Kidney epithelial cell (primary cell): ENCODE measurements around the gene ARHGAP24. TPM values are rescaled to one million over a fixed set of nuclear protein-coding genes. Genes with fewer than 3 reads are reported as not detected.

Experiments used
- DNase-seq: peaks from one replicate; pipeline ENCODE4 v3.0.0-alpha.2; 2010; ENCODE audit warnings: low read depth
- H3K27me3 ChIP-seq: 2 replicates; pipeline ENCODE4 v1.6.0; 2011; ENCODE audit warnings: low read length; ENCODE audit not compliant: control insufficient read depth, insufficient read depth
- H3K36me3 ChIP-seq: 2 replicates; pipeline ENCODE4 v1.5.1; 2011; ENCODE audit warnings: low read length; ENCODE audit not compliant: control insufficient read depth, insufficient read depth
- H3K4me3 ChIP-seq: 2 replicates; pipeline ENCODE4 v1.5.1; 2011; ENCODE audit warnings: low read depth, mild to moderate bottlenecking, control low read depth, low read length
- CTCF ChIP-seq: IDR thresholded peaks from 2 replicates; pipeline ENCODE4 v1.5.1; 2011; ENCODE audit warnings: mild to moderate bottlenecking, moderate library complexity, low read length, control low read depth, inconsistent platforms; ENCODE audit not compliant: insufficient read depth, poor library complexity, severe bottlenecking
- total RNA-seq: library from RNA; depleted of rRNA; stranded (reverse); fragments of >200 nt; gene quantifications from 2 replicates; pipeline ENCODE4 v1.2.3, GENCODE V29; 2015

ARHGAP24 gene
- total RNA-seq, 1 donor from 2014 or later: 9.6 TPM

GRCh38 chr4:85760511-85760910 is 285.6 kb downstream of the ARHGAP24 start:
- H3K27me3 ChIP-seq: no peaks in the 10 kb centered on the region
- no peak overlapping the region for H3K4me3 ChIP-seq
- DNase-seq: no peak
- H3K36me3 ChIP-seq: no peaks in the 10 kb centered on the region
- TF ChIP-seq CTCF: no peak

GRCh38 chr4:85761803-85762528 is 287.0 kb downstream of the ARHGAP24 start:
- Histone ChIP-seq H3K4me3 (no peak overlapping the region), H3K36me3 (no peaks in the 10 kb centered on the region), H3K27me3 (no peaks in the 10 kb centered on the region)
- no peak for DNase-seq
- no peak for TF ChIP-seq CTCF

- Histone ChIP-seq H3K27me3 (no peaks in the 10 kb centered on the region), H3K36me3 (no peaks in the 10 kb centered on the region), H3K4me3 (no peak overlapping the region)
- no peak for DNase-seq
- TF ChIP-seq CTCF: no peak
Measured at GRCh38 chr4:85762529-85762871, 287.6 kb downstream of the ARHGAP24 start.

GRCh38 chr4:85763202-85763601 is 288.3 kb downstream of the ARHGAP24 start:
- Histone ChIP-seq H3K27me3 (no peaks in the 10 kb centered on the region), H3K36me3 (no peaks in the 10 kb centered on the region), H3K4me3 (no peak overlapping the region)
- no peak for DNase-seq
- no peak for TF ChIP-seq CTCF

GRCh38 chr4:85767649-85768048 is 292.7 kb downstream of the ARHGAP24 start:
- TF ChIP-seq CTCF: no peak
- DNase-seq: no peak
- no peaks in the 10 kb centered on the region for H3K27me3 ChIP-seq
- H3K36me3 ChIP-seq: no peaks in the 10 kb centered on the region
- no peak overlapping the region for H3K4me3 ChIP-seq

- H3K36me3 ChIP-seq: no peaks in the 10 kb centered on the region
- no peak overlapping the region for H3K4me3 ChIP-seq
- TF ChIP-seq CTCF: no peak
- DNase-seq: no peak
- no peaks in the 10 kb centered on the region for H3K27me3 ChIP-seq
Measured at GRCh38 chr4:85769009-85769408, 294.1 kb downstream of the ARHGAP24 start.
